ENCODE measurements around the gene CCDC181. TPM values are rescaled to one million over a fixed set of nuclear protein-coding genes. Genes with fewer than 3 reads are reported as not detected.

Gene CCDC181
- total and polyA plus RNA-seq, 2 donors (not counting 3 experiments of a cell fraction or from before 2014, with no cell fraction given) = 0.18 to 0.22 TPM

DNA sequence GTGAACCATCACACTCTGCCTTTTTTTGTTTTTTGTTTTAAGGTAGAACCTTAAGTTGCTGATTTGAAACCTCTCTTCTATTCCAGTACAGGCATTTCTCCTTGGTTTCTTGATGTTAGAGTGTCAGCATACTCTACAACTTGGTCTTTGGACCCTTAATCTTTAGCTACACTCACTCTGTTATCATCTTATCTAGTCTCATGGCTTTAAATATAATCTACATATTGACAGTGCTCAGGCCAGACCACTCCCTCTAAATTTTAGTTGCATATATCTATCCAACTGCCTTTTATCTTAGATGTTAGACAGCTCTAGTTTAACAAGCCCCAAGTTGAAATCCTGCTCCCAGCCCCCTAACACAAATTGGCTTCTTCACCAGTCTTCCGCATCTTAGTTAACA lies 81.8 kb downstream of the CCDC181 start:
- CTCF ChIA-PET = interaction anchor here (1.0 to 8.7 kb wide), 2 partner anchors 708 to 742 kb away, joined by 4 to 282 read pairs; no protein-coding TSS in a partner anchor
- Histone ChIP-seq H3K4me1 (ENCODE audit: control insufficient read depth, extremely low read depth, insufficient read depth, low read length) (no peaks in the 10 kb centered on the region), H3K36me3 (ENCODE audit: control insufficient read depth in 2 of 2, extremely low read depth in 1 of 2, insufficient read depth in 2 of 2, low read length in 2 of 2) (no peaks in the 10 kb centered on the region), H2AFZ (ENCODE audit: low read depth, low read length) (no peak overlapping the region), H3K27me3 (ENCODE audit: control insufficient read depth in 2 of 2, insufficient read depth in 2 of 2, low read length in 2 of 2) (no peaks in the 10 kb centered on the region), H3K79me2 (ENCODE audit: control insufficient read depth, insufficient read depth, low read length) (peaks cover 1% of the 10 kb centered on the region), H3K9ac (replicated peaks; ENCODE audit: extremely low read depth, insufficient read depth, low read length) (no peak overlapping the region), H3K27ac (ENCODE audit: insufficient read depth, low read depth, low read length) (no peak overlapping the region), H3K9me1 (replicated peaks; ENCODE audit: control insufficient read depth, extremely low read depth, insufficient read depth, low read length) (no peaks in the 10 kb centered on the region), H3K4me3 (replicated peaks in 1 of 3; ENCODE audit: insufficient read depth in 1 of 3, low read depth in 1 of 3, low read length in 3 of 3) (no peak overlapping the region), H4K20me1 (replicated peaks; ENCODE audit: control insufficient read depth, extremely low read depth, insufficient read depth, low read length) (no peaks in the 10 kb centered on the region), H3K4me2 (ENCODE audit: insufficient read depth, low read length) (no peak overlapping the region), H3K9me3 (replicated peaks; ENCODE audit: control insufficient read depth, insufficient read depth, low read length) (no peaks in the 10 kb centered on the region)
- FAIRE-seq = no peak
- BruUV-seq (replicated peaks) = no TSS peak
- dilution Hi-C loops (cut with MboI; ENCODE audit: extremely low pct_ligation_motif_present, low sequenced_read_pairs) = no loop called here
- no peak for DNase-seq (ENCODE audit: low read depth, low spot score)
- intact Hi-C loops (cut with micrococcal nuclease) = loop anchor here (5.0 kb wide), 2 partner anchors 308 to 1003 kb away; no protein-coding TSS in a partner anchor
- POLR2A ChIA-PET = no interaction called here
- TF ChIP-seq POLR2A (IDR thresholded peaks at IDR 0.05; ENCODE audit: low read depth, low read length) = no peak
- no peak for TF ChIP-seq FOS (IDR thresholded peaks at IDR 0.05; ENCODE audit: borderline replicate concordance, insufficient read depth, low read length)
- no peak for TF ChIP-seq GATA2 (IDR thresholded peaks at IDR 0.05; ENCODE audit: insufficient read depth, insufficient read length, low read depth, low read length)
- no peak for TF ChIP-seq EZH2 (IDR thresholded peaks at IDR 0.05; ENCODE audit: borderline replicate concordance, low read depth, low read length, severe bottlenecking)
- TF ChIP-seq, protein P1, sequence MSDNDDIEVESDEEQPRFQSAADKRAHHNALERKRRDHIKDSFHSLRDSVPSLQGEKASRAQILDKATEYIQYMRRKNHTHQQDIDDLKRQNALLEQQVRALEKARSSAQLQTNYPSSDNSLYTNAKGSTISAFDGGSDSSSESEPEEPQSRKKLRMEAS (IDR thresholded peaks at IDR 0.05; ENCODE audit: insufficient read depth, insufficient read length) = no peak
- TF ChIP-seq JUN (IDR thresholded peaks at IDR 0.05; ENCODE audit: borderline replicate concordance, insufficient read depth, insufficient read length, low read depth) = no peak
- no peak for TF ChIP-seq POLR2AphosphoS5 (IDR thresholded peaks at IDR 0.05; ENCODE audit: insufficient read depth, low read depth, low read length)
- TF ChIP-seq MYC (IDR thresholded peaks at IDR 0.05; ENCODE audit: low read depth, low read length) = no peak
- TF ChIP-seq, protein P2, sequence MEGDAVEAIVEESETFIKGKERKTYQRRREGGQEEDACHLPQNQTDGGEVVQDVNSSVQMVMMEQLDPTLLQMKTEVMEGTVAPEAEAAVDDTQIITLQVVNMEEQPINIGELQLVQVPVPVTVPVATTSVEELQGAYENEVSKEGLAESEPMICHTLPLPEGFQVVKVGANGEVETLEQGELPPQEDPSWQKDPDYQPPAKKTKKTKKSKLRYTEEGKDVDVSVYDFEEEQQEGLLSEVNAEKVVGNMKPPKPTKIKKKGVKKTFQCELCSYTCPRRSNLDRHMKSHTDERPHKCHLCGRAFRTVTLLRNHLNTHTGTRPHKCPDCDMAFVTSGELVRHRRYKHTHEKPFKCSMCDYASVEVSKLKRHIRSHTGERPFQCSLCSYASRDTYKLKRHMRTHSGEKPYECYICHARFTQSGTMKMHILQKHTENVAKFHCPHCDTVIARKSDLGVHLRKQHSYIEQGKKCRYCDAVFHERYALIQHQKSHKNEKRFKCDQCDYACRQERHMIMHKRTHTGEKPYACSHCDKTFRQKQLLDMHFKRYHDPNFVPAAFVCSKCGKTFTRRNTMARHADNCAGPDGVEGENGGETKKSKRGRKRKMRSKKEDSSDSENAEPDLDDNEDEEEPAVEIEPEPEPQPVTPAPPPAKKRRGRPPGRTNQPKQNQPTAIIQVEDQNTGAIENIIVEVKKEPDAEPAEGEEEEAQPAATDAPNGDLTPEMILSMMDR (IDR thresholded peaks at IDR 0.05; ENCODE audit: extremely low read depth in 1 of 2, insufficient read depth in 1 of 2, low read depth in 1 of 2, low read length in 2 of 2) = no peak

Small RNAs within 50 kb of the gene (small RNA-seq; reads per million reads assigned to genes)
- not detected for gene AL021068.2 (ENCODE audit: insufficient read depth, insufficient read length, low read depth, low replicate concordance)

Other genes with a start within 250 kb of the CCDC181 start
- gene NME7, start 59.7 kb downstream of the CCDC181 start, total RNA-seq = 25.0 and 25.3 TPM in 2 replicates
- 7.6 and 16.5 TPM in 2 replicates for gene NME7, start 59.7 kb downstream of the CCDC181 start, polyA plus RNA-seq
- 19.7 and 21.2 TPM in 2 replicates for gene BLZF1, start 59.3 kb downstream of the CCDC181 start, total RNA-seq
- gene BLZF1, start 59.3 kb downstream of the CCDC181 start, polyA plus RNA-seq = 3.2 and 4.4 TPM in 2 replicates
- gene SLC19A2, start 58.5 kb upstream of the CCDC181 start, total RNA-seq = 5.4 and 7.0 TPM in 2 replicates
- gene SLC19A2, start 58.5 kb upstream of the CCDC181 start, polyA plus RNA-seq = 5.2 and 5.3 TPM in 2 replicates
- not detected in 2 replicates for gene F5, start 159.0 kb upstream of the CCDC181 start, total RNA-seq
- not detected in 2 replicates for gene F5, start 159.0 kb upstream of the CCDC181 start, polyA plus RNA-seq
- 0.48 and 1.3 TPM in 2 replicates for gene SELP, start 202.7 kb upstream of the CCDC181 start, total RNA-seq
- 1.6 and 1.9 TPM in 2 replicates for gene SELP, start 202.7 kb upstream of the CCDC181 start, polyA plus RNA-seq

All from endothelial cell of umbilical vein (primary cell).